Astrocyte of the hippocampus (primary cell): ENCODE results near the gene FMN1.

ENCODE experiments used
- DNase-seq: peaks from one replicate; pipeline ENCODE4 v3.0.0; 2011; ENCODE audit warnings: low read depth, low spot score

FMN1 gene

DNA sequence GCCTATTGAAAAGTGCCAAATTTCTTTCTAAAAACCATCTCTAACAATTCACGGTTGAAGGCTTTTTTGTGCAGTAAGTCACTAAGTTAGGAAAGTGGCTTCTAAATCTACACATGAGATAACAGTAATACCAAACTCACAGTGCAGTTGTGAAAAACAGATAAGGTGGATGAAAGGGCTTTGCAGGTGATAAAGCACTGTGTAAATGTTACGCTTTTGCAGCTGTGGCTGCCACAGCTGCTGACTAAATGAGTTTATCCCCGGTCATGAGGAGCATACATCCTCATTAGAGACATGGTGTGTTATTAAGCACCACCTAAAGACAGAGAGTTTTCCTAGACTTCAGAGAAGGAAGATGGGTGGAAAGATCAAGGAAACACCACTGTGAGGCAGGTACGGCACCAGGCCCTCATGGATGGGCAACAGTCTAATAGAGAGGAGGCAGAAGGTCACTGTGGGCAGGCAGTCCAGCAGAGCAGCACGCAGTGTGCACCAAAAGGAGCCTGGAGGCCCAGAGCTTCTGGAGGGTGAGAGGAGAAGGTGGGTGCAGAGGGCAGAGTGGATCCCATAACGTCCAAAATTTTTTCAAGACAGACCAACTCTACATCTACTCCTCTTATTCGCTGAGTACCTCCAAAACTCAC lies 68.5 kb downstream of the FMN1 start:
- no peak for DNase-seq

DNA sequence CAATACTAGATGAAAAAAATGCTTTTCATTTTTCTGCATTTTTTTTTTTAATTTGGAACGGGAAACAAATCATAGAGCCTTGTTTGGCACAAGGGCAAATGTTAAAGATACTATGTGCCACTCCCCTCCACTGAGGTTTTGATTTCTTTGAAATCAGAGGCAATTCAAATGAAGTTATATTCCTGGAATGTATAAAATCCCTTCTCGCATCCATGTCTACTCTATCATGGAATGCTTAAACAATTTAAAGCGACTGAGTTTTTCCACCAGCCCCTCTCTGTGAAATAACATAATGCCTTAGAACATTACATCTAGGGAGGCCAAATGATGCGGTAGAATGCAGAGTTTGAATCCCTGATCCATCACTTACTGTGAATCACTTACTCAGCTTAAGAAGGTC lies 69.7 kb downstream of the FMN1 start:
- no peak for DNase-seq

DNA sequence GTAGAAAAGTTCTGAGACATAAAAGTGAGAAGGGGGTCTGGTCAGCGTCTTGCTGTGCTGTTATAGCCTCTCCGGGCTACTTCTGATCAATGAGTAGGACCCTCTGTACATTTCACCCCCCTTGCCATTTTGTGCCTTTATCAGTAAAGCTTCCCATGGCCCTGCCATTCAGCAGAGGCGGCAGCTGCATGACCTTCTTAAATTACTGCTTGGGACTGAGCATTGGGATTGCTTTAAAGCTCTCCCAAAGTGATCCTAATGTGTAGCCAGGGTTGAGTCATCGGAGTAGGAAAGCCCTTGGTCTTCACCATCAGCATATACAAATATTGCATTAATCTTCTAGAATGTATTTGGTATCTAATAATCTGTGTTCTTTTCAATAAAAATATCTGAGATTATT lies 70.2 kb downstream of the FMN1 start:
- DNase-seq = no peak

DNA sequence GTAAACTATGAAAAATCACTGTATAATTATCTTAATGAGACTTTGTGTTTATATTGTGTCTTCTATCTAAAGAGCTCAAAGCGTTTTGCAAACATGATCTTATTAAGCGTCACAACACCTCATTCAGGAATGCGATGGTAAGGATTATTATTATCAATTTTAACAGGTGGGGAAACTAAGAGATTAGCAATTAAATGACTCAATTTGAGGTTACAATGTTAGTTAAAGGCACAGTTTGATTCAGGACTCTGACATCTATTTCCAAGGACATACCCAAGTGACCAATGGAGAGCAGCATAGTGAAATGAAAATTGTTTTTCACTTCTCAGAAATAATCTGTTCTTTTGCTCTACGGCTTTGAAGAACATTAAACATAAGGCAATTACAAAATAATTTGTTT lies 74.6 kb downstream of the FMN1 start:
- no peak for DNase-seq

DNA sequence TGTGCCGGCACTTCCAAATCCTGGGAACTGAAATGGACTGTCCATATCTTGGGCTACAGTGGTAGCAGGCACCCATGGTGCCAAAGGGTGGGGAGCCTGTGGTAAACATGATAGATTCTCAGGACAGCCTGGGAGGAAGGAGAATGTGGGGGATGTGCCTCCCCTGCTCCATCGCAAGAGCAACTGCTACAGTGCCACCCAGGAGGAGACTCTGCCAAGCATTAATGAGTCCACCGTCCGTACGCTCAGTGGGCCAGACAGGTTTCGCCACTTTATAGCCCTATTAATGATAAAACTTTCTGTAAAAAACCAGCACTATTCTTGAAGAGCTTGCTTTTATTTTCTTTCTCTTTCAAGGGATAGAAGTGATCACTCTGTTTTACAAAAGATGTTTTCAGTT lies 75.2 kb downstream of the FMN1 start:
- no peak for DNase-seq

DNA sequence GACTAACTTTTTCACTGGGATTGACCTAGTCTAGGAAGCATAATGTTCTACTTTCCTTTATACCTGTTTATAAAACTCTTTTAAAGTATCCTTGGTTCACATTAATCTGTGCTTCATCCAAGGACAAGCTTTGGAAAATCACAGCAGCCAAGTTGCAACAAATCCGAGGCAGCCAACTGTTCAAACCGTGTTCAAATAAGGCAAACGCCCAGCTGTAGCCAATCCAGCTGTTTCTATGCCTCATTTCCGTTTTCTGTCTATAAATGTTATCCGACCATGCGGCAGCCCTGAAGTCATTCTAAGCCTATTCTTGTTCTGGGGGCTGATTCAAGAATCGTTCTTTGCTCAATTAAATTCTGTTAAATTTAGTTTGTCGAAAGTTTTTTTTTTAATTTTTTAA lies 78.3 kb downstream of the FMN1 start:
- DNase-seq = no peak

DNA sequence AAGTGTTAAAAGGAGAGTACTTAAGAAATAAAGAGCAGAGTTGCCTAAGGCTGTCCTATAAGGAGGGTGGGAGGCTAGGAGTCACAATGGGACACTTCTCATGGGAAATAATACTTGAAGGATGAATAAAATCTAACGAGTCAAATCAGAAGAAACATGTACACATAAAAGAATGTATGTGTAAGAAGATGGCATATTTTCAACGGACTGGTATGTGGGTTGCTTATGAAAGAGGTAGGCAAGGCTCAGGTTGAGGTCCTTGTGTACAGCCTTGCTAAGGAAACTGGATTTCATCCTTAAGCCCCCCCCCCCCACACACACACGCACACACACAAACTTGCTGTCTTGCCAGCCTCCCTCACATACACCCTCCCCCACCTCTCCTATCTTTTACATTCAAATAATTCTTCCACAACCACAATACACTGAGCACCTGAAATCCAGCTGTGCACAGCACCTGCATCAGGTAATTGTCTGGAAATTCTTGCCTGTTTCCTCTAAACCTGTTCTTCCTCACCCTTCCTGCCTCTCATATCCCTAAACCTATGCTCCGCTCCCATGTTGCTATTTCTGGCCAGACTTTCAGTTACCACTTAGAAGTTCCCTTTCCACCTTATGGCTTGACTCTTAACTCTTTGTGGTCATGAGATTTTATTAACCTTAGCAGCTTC lies 79.2 kb downstream of the FMN1 start:
- no peak for DNase-seq

DNA sequence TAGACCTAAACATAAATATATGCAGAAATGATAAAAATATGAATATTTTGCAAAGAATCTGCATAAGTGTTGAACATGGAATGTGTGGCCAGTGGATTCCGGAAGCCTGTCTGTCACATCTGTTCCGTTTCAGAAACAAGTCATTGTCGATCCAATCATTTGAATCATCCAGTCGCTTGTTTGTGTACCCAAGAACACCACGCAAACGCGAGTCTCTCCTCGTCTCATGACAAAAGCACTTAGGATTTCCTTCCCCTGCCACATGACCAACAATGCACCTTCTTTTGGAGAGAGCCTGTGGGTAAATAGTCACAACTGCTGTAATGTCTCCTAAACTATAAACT lies 80.2 kb downstream of the FMN1 start:
- no peak for DNase-seq

DNA sequence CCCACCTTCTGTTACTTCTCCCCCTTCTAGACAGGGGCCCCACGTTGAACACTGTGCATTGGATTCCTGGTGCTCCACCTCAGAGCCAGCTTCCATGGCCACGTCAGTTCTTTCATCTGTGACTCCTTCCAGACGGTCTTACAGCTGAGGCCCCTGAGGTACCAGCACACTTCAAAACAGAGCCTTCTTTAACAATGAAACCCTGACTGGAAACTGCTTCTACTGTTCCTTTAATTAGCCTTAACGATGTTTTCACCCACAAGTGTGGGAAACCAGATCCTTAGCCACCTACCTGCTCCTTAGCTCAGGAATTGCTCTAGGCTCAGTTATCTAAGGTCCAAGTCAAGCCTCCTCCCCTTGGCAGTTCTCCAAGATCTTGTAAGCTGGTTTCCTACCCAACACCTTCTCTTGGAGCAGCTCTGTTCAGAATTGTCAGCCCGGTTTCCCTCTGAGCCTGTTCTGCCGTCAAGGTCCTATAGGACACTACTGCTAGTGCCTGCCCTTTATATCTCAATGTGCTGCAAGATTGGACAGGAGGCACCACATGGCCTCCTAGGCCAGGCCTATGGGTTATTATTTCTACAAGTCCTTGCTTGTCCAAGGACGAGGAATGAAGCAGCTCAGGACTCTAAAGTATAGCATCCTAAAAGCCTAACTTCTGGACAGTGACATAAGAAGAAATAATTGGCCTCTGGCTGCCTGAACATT lies 80.7 kb downstream of the FMN1 start:
- no peak for DNase-seq

DNA sequence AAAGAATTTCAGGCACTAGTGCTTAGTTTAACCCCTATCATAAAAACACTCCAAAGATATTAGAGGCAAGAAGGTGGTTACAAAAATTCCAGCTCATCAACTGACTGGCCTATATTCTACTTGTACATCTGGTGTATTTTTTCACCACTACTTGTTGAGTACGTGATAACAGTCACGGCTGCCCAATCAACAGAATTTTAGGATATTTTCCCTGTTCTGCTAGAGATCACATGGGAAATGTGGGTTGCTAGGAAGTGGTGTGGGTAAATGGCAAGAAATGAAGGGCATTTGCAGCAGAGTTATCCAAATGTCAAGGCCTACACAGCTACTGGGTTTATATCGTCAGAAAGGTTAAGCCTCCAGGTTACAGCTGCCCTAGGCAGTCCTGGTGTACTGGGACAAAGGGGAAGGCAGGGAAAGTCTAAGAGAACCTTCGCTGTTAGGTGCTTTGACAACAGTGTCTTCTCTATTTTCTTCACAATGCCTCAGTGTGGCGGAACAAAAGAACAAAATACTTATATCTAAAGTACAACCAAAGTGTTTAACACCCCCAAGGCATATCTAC lies 81.9 kb downstream of the FMN1 start:
- DNase-seq = no peak

DNA sequence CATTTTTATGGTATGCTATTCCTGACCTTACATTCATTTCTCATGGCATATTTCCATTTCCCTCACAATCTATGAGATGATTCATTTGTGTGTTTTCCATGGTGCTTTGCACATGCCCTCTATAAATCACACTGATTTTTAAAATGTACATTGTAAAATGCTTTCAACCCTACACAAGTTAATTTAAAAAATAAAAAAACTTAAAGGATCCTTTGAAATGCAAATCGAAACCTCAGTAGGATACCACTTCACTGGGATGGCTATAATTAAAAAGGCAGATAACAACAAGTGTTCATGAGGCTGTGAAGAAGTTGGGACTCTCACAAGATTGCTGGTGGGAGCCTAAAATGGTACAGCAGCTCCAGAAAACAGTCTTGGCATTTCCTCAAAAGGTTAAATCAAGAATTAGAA lies 83.5 kb downstream of the FMN1 start:
- no peak for DNase-seq

DNA sequence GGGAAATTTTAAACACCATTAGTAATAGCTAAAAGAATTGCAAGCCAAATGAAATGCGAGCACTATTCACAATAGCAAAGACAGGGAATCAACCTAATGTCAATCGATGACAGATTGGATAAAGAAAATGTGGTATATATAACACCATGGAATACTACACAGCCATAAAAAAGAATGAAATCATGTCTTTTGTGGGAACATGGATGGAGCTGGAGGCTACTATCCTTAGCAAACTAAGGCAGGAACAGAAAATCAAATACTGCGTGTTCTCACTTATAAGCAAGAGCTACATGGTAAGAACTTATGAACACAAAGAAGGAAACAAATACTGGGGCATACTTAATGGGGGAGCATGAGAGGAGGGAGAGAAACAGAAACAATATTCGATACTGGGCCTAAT lies 85.2 kb downstream of the FMN1 start:
- DNase-seq = no peak

DNA sequence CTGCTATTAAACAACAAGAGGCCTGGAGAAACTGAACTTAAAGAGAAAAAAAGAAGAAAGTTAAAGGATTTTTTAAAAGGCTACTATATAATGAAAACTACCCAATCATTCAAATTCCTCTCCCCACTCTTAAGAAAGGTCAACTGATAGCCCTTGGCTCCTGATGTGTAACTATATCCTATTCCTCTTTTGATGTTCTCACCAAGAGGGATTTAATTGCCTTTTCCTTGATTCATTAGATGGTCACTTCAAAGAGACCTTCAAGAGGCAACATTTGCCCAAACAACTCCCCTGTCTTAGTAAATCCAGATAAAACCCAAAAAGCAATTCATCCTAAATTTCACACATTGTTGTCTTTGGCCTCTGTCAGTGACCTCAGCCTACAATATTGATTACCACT lies 86.0 kb downstream of the FMN1 start:
- DNase-seq = no peak

DNA sequence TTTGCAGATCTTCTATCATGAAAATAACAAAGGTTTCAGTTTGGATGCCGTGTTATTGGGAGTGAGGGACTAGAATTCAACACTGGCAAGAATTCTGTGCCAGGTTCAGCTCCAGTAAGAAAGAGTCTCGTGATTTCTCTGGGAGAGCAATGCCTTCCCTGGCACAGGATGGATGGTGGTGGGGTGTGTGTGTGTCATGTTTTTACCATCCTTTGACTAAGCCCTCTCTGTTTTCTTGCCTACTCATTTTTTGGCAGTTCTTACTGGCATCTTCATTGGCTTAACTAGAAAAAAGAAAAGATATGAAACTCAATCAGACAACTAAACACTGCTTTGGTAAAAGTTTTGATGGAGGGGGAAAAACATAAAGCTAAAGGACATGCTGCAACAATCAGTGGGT lies 86.6 kb downstream of the FMN1 start:
- no peak for DNase-seq

DNA sequence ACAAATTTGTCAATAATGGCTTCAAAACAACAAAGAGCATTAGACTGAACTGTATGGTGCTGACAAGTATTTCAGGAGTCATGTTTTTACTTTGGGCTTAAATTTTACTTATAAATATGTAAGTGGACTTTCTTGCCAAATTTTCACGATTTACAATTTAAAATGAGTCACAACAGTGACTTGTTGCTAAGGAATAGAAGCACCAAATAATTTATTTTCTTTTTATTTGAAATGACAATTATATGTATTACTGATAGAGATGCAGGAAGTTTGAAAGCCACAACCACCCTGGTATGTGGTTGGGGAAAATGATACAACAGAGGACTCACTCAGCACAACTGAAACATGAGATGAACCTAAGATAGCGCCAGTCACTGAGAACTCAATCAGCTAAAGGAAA lies 90.3 kb downstream of the FMN1 start:
- DNase-seq = peak; percentile 46

DNA sequence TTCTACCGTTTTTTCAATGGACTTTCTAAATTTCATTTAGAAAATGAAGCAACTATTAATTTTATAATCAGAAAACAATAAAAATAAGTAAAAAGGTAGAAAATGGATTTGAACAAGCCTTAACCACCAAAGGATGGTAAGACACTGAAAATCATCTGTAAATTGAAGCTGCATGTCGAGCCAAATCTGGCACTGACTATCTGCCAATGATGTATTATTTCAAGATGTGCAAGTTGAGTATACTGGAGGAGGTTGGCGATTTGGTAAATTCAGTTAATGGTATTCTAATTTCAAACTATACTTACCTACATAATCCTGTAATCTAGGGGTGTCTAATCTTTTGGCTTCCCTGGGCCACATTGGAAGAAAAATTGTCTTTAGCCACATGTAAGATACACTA lies 93.5 kb downstream of the FMN1 start:
- DNase-seq = no peak

DNA sequence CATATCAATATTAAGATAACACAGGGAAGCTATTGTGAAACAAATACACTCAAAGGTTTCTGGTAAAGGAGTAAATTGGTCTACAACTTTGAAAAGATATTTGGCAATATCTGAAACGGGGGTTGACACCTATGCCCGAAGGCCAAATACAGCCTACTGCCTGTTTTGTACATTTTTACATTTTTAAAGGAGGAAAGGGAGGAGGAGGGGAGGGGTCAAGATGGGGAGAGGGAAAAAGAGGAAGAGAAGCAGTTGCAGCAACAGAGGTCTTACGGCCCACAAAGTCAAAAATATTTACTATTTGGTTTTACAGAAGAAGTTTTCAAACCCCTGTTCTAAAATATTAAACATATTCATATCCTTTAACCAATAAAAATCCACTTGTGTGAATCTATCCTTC lies 94.2 kb downstream of the FMN1 start:
- no peak for DNase-seq

DNA sequence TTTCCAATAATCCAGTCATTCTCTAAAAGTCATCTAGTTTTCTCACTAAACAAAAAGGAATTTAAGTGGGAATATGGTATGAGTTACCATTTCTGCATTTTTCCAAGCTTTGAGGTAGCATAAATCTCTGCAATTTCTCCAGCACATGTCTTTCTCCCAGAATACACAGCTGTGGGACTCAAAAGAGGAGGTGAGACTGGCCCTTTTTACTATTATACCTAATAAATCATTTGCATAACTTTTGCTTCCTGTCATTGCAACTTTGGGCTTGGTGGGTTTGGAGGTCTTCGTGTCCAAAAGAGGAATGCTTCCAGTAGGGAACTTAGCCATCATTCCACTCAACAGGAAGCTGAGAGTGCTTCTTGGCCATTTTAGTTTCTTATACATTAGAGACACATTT lies 94.8 kb downstream of the FMN1 start:
- no peak for DNase-seq

DNA sequence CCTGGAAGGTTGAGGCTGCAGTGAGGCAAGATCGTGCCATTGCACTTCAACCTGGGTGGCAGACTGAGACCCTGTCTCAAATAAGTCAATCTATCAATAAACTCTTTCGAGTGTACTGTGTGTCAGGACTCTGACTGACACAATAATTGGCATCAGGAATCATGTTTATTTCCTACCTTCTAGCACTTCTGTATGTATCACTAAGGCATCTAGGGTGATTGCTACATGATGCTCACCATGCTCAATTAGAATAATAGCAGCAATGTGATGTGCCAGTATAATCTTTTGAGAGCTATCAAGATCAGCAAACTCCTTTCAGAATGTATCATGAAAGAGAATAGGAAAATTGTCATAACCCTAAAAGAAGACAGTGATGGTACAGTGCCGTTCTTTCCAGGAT lies 95.3 kb downstream of the FMN1 start:
- no peak for DNase-seq

DNA sequence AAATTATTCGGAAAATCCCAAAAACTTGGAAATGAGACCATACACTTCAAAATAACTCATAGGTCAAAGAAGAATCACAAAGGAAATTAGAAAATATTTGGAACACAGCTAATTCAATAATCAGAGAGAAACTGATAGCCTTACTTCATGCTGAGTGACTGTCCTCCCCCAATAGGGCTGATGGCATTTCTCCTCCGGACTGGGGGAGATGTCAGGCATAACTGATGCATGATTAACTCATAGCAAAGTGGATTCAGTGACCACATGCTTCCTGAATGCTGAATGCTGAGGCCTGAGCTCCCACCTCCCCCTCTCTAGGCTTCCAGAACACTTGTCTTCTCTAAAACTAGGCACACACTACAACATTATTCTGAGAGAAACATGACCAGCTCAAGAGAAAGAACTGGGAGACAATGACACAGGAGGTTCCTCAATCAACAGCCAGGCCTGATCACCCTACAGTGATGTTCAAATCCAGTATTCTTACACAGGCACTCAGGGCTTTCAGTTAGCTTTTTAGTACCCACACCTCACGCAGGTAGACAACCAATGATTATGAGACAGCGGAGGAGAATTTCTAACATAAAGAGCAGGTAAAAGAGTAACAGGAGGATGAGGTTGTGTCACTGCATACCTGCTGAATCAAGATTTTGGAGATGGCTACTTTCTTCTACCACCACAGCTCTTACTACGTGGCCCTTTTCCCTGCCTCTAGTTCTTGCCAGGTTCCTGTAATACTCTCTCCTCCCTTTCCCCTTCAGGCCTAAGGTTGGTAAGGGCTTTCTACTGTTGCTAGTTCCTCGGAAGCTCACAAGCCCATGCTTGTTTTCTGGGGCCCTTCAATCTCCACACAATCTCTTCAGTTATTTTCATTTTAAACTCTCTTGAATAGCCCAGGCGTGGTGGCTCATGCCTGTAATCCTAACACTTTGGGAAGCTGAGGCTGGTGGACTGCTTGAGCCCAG lies 96.1 kb downstream of the FMN1 start:
- peak; percentile 82 for DNase-seq

DNA sequence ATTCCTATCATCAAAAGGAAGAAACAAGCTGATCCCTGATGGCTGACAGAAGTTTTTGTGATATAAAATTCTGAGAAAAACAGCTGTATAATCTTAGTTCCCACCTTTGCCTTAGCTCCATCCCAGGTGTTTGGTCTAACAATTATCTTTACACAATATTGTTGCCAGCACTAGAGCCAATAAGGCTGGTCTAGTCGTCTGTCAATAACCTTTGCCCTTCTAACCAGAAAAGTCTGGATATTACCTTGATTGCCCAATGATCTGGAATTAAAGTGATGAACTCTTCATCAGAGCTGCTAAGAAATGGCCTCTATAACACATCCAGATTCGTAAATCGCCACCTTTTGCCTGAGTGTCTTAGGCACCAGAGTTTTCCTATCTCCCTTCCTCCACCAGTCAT lies 98.4 kb downstream of the FMN1 start:
- no peak for DNase-seq

DNA sequence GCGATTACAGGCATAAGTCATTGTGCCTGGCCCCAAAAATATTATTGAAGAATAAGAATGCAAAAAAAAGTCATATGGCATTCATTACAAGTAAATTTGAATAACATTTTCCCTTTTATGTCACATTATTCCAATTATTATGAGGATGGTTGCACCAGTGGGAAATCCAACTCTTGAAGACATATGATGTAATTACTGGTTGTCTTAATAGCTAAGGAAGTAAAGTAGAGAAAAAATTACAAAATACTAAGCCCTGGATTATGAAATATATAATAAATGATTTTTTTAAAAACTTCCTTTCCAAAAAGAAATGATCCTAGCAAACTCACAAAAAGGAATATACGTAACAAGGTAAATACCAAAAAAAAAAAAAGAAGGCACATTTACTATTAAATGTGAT lies 98.9 kb downstream of the FMN1 start:
- no peak for DNase-seq
